HL-60 (cell line): Measurements from ENCODE around the gene LZIC.

ENCODE experiments used
- GABPA ChIP-seq: IDR thresholded peaks from 2 replicates; pipeline ENCODE4 v1.6.1; 2012; ENCODE audit warnings: low read depth
- POLR2AphosphoS5 ChIP-seq: IDR thresholded peaks from 2 replicates; pipeline ENCODE4 v1.6.1; 2012; ENCODE audit warnings: low read depth
- TF ChIP-seq, protein P1 (sequence below): IDR thresholded peaks from one replicate; pipeline ENCODE4 v1.5.1; 2011; ENCODE audit warnings: low read length, control low read depth, inconsistent platforms; ENCODE audit not compliant: insufficient read depth

- TF ChIP-seq, protein P1, sequence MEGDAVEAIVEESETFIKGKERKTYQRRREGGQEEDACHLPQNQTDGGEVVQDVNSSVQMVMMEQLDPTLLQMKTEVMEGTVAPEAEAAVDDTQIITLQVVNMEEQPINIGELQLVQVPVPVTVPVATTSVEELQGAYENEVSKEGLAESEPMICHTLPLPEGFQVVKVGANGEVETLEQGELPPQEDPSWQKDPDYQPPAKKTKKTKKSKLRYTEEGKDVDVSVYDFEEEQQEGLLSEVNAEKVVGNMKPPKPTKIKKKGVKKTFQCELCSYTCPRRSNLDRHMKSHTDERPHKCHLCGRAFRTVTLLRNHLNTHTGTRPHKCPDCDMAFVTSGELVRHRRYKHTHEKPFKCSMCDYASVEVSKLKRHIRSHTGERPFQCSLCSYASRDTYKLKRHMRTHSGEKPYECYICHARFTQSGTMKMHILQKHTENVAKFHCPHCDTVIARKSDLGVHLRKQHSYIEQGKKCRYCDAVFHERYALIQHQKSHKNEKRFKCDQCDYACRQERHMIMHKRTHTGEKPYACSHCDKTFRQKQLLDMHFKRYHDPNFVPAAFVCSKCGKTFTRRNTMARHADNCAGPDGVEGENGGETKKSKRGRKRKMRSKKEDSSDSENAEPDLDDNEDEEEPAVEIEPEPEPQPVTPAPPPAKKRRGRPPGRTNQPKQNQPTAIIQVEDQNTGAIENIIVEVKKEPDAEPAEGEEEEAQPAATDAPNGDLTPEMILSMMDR, result no peak
- TF ChIP-seq POLR2AphosphoS5 (no peak), GABPA (no peak)
Measured at GRCh38 chr1:9920606-9921005, 22.6 kb downstream of the LZIC start.
